G401.6 (cell line): Measurements from ENCODE around the gene C8B.

Source experiments
- FAIRE-seq: peaks from 2 replicates; lab custom pipeline; 2012; peaks lifted over from hg19 to GRCh38; lab: Jason Lieb, UNC

Gene C8B

GRCh38 chr1:56929492-56929891 lies 36.3 kb downstream of the C8B start:
- no peak for FAIRE-seq

GRCh38 chr1:56927986-56928385 lies 37.8 kb downstream of the C8B start:
- no peak for FAIRE-seq

GRCh38 chr1:56927171-56927570 lies 38.6 kb downstream of the C8B start:
- FAIRE-seq: no peak

- no peak for FAIRE-seq
Measured at GRCh38 chr1:56925193-56925592, 40.6 kb downstream of the C8B start.

- FAIRE-seq: no peak
Measured at GRCh38 chr1:56924116-56924515, 41.7 kb downstream of the C8B start.

- no peak for FAIRE-seq
Measured at GRCh38 chr1:56923201-56923600, 42.6 kb downstream of the C8B start.

GRCh38 chr1:56922507-56922906 lies 43.3 kb downstream of the C8B start:
- FAIRE-seq: no peak

- no peak for FAIRE-seq
Measured at GRCh38 chr1:56922070-56922469, 43.7 kb downstream of the C8B start.

- FAIRE-seq: no peak
Measured at GRCh38 chr1:56921479-56921878, 44.3 kb downstream of the C8B start.

- no peak for FAIRE-seq
Measured at GRCh38 chr1:56920591-56921001, 45.2 kb downstream of the C8B start.

GRCh38 chr1:56917356-56917755 lies 48.5 kb downstream of the C8B start:
- FAIRE-seq: no peak

- no peak for FAIRE-seq
Measured at GRCh38 chr1:56916630-56917029, 49.2 kb downstream of the C8B start.

- no peak for FAIRE-seq
Measured at GRCh38 chr1:56915960-56916359, 49.9 kb downstream of the C8B start.

- FAIRE-seq: no peak
Measured at GRCh38 chr1:56912325-56912724, 53.5 kb downstream of the C8B start.

- FAIRE-seq: no peak
Measured at GRCh38 chr1:56911098-56911938, 54.5 kb downstream of the C8B start.

- FAIRE-seq: no peak
Measured at GRCh38 chr1:56910441-56910985, 55.3 kb downstream of the C8B start.

- FAIRE-seq: no peak
Measured at GRCh38 chr1:56908619-56909221, 57.1 kb downstream of the C8B start.

- no peak for FAIRE-seq
Measured at GRCh38 chr1:56905667-56906066, 60.1 kb downstream of the C8B start.

- no peak for FAIRE-seq
Measured at GRCh38 chr1:56904663-56905397, 61.0 kb downstream of the C8B start.

GRCh38 chr1:56903778-56904177 lies 62.0 kb downstream of the C8B start:
- FAIRE-seq: no peak

GRCh38 chr1:56901716-56902115 lies 64.1 kb downstream of the C8B start:
- FAIRE-seq: no peak

GRCh38 chr1:56898879-56899278 lies 66.9 kb downstream of the C8B start:
- FAIRE-seq: no peak

GRCh38 chr1:56898005-56898373 lies 67.8 kb downstream of the C8B start:
- no peak for FAIRE-seq
